Neutrophil (primary cell): Measurements from ENCODE around the gene ALOX5AP.

Experiments used
- H3K27ac ChIP-seq: fragments of 200-600 bp; sonication (generic); 2 replicates; pipeline ENCODE4 v1.5.1; 2016; ENCODE audit warnings: mild to moderate bottlenecking, moderate library complexity
- H3K27me3 ChIP-seq: fragments of 200-600 bp; sonication (generic); 2 replicates; pipeline ENCODE4 v1.6.0; 2016; ENCODE audit warnings: mild to moderate bottlenecking
- H3K36me3 ChIP-seq: fragments of 200-600 bp; sonication (generic); 2 replicates; pipeline ENCODE4 v1.5.1; 2017
- H3K4me1 ChIP-seq, 2 experiments: fragments of 200-600 bp in 1 of 2; sonication (generic) in 1 of 2; 1 replicate in 1 of 2; 2 replicates in 1 of 2; pipeline versions ENCODE4 v1.5.1 to v1.6.1; 2013 to 2016; ENCODE audit warnings: low read depth in 1 of 2, low read length in 1 of 2, mild to moderate bottlenecking in 1 of 2, moderate library complexity in 1 of 2; ENCODE audit not compliant: control insufficient read depth in 1 of 2, insufficient read depth in 1 of 2
- H3K4me3 ChIP-seq, 2 experiments: fragments of 200-600 bp in 1 of 2; sonication (generic) in 1 of 2; 1 replicate in 1 of 2; 2 replicates in 1 of 2; pipeline ENCODE4 v1.5.1; 2013 to 2016; ENCODE audit warnings: low read depth in 1 of 2, low read length in 1 of 2, mild to moderate bottlenecking in 1 of 2, moderate library complexity in 1 of 2
- H3K9me3 ChIP-seq: fragments of 200-600 bp; sonication (generic); 2 replicates; pipeline ENCODE4 v1.5.1; 2016
- TF ChIP-seq, protein P1 (sequence below): fragments of 200-600 bp; sonication (generic); IDR thresholded peaks from 2 replicates; pipeline ENCODE4 v1.5.1; 2016; ENCODE audit warnings: antibody characterized with exemption

ALOX5AP gene

DNA sequence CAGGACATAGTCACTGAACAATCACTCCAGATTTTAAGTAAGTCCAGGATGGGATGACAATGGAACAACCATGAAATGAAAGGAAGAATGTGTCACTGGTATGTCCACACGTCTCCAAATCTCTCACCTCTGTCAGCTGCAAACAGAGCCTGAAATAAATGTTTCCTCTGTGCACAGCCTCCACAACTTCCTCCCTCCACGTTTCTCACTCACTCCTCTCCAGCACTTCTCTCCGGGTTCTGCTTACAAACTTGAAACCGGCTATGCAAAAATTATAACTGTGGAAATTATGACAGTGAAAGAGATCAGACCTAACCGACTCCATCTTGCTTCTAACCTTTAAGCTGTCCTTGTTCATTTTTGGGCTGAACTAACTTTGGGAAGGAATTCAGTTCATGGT is 35.0 kb upstream of the ALOX5AP start:
- H3K4me3 ChIP-seq: no peak overlapping the region
- TF ChIP-seq, protein P1, sequence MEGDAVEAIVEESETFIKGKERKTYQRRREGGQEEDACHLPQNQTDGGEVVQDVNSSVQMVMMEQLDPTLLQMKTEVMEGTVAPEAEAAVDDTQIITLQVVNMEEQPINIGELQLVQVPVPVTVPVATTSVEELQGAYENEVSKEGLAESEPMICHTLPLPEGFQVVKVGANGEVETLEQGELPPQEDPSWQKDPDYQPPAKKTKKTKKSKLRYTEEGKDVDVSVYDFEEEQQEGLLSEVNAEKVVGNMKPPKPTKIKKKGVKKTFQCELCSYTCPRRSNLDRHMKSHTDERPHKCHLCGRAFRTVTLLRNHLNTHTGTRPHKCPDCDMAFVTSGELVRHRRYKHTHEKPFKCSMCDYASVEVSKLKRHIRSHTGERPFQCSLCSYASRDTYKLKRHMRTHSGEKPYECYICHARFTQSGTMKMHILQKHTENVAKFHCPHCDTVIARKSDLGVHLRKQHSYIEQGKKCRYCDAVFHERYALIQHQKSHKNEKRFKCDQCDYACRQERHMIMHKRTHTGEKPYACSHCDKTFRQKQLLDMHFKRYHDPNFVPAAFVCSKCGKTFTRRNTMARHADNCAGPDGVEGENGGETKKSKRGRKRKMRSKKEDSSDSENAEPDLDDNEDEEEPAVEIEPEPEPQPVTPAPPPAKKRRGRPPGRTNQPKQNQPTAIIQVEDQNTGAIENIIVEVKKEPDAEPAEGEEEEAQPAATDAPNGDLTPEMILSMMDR: no peak
- peaks cover 38 to 39% of the 10 kb centered on the region in 2 experiments for H3K4me1 ChIP-seq
- H3K27ac ChIP-seq: peak overlapping the region; percentile 35
- no peaks in the 10 kb centered on the region for H3K9me3 ChIP-seq
- no peaks in the 10 kb centered on the region for H3K36me3 ChIP-seq
- H3K27me3 ChIP-seq: no peaks in the 10 kb centered on the region

DNA sequence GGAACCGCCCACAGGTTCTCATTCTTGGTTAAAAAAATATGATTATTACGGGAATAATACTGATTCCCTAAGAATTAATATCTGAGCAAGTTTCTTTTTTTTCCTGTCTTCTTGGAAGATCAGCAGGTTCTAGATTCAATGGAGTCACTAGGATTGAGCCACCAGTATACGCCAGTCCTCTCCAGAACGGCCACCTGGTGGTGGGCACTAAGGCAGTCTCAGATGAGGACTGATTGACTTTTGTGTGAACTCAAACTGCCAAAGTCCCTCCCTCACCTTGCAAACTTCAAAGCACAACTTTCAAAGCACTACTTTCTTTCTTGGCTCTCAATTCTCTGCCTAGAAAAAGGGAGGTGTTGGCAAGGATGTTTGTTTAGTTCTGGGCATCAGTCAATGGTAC is 33.3 kb upstream of the ALOX5AP start:
- H3K4me3 ChIP-seq: no peak overlapping the region
- H3K36me3 ChIP-seq: no peaks in the 10 kb centered on the region
- H3K27me3 ChIP-seq: no peaks in the 10 kb centered on the region
- TF ChIP-seq, protein P1: no peak
- peaks cover 25 to 27% of the 10 kb centered on the region in 2 experiments for H3K4me1 ChIP-seq
- H3K27ac ChIP-seq: no peak overlapping the region
- no peaks in the 10 kb centered on the region for H3K9me3 ChIP-seq

DNA sequence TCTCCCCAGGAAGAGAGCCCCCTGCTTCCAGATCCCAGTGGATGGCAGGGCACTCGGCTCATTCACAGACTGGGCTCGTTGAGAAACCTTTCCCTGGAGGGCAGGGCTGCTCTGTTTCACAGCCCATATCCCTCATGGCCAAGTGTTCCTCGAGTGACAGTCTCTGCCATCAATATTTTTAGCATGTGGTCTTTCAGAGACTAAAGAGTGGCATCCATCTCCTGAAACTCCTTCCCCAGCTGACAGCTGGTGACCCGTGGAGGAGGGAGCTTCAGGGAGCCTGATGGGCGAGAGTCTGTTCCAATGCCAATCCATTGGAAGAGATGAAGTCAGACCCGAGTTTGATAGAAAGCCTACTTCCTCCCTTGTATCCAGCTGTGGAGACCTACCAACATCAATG is 30.7 kb upstream of the ALOX5AP start:
- no peak overlapping the region for H3K27ac ChIP-seq
- H3K36me3 ChIP-seq: no peaks in the 10 kb centered on the region
- H3K27me3 ChIP-seq: no peaks in the 10 kb centered on the region
- H3K9me3 ChIP-seq: no peaks in the 10 kb centered on the region
- no peak overlapping the region for H3K4me3 ChIP-seq
- TF ChIP-seq, protein P1: no peak
- H3K4me1 ChIP-seq: peaks cover 13 to 14% of the 10 kb centered on the region in 2 experiments

DNA sequence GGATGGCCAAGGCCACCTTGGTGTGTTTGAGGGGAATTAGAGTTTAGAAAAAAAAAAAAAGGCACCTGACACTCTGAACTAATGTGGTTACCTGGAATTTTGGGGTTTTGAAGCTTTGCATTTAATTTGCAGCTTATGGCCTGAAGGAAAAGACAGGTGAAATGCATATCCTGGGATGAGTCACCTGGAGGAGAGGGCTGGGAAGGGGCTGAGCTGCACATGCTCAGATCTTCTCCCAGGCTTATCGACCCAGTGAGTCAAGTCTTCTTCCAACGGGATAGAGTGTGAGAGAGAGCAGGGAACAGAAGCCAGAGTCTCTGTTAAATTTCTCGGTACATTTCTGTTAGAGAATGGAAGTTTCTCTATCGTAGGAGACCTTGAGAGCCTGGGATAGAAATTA is 29.7 kb upstream of the ALOX5AP start:
- Histone ChIP-seq H3K36me3 (no peaks in the 10 kb centered on the region), H3K4me3 (no peak overlapping the region), H3K4me1 (peaks cover 3 to 7% of the 10 kb centered on the region in 2 experiments), H3K9me3 (no peaks in the 10 kb centered on the region), H3K27ac (no peak overlapping the region), H3K27me3 (no peaks in the 10 kb centered on the region)
- TF ChIP-seq, protein P1: no peak

DNA sequence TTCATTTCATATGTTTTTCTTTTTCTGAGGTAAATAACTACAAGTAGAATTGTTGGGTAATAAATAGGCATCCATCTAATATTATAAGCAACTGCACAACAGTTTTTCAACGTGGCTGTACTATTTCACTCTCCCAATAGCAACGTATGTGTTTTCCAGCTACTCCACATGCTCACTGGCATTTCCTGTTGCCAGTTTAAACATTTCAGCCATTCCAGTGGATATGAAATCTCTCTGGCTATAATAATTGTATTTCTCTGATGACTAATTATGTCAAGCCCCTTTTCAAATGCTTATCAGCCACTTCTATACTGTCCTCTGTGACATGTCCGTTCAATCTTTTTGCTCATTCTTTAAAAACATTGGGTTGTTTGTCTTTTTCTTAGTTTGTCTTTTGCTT is 26.8 kb upstream of the ALOX5AP start:
- TF ChIP-seq, protein P1: no peak
- Histone ChIP-seq H3K4me3 (no peak overlapping the region), H3K27ac (no peak overlapping the region), H3K27me3 (no peaks in the 10 kb centered on the region), H3K9me3 (no peaks in the 10 kb centered on the region), H3K4me1 (peaks cover 29 to 32% of the 10 kb centered on the region in 2 experiments), H3K36me3 (no peaks in the 10 kb centered on the region)

DNA sequence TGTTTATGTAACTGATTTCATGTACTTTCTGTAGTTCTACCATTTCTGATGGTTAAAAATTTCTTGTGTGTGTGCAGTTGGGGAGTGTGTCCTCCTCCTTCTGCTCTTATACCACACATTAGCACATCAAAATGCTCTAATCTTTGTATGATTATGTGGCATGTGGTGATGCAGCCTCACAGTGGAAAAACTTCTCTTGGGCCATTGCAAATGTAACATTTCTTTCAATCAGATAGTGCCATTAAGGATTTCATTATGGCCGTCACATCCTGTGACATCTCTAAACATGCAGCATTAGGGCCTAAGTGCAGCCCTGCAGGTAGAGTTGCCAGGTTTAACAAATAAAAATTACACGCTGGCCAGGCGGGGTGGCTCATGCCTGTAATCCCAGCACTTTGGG is 24.9 kb upstream of the ALOX5AP start:
- Histone ChIP-seq H3K9me3 (no peaks in the 10 kb centered on the region), H3K4me1 (peaks cover 48 to 51% of the 10 kb centered on the region in 2 experiments), H3K27me3 (no peaks in the 10 kb centered on the region), H3K27ac (no peak overlapping the region), H3K36me3 (no peaks in the 10 kb centered on the region), H3K4me3 (no peak overlapping the region)
- TF ChIP-seq, protein P1: no peak
